ENCODE data around the gene SPANXN3. TPM values are rescaled to one million over a fixed set of nuclear protein-coding genes. Genes with fewer than 3 reads are reported as not detected.
"Not testable (repeated sequence)": the region's sequence is repeated elsewhere in the genome, so short reads cannot be mapped to it uniquely, and the experiment has no call there.

The SPANXN3 gene
- total RNA-seq (2014; rRNA removed; shearing (Covaris generic)): not detected in 2 replicates

DNA sequence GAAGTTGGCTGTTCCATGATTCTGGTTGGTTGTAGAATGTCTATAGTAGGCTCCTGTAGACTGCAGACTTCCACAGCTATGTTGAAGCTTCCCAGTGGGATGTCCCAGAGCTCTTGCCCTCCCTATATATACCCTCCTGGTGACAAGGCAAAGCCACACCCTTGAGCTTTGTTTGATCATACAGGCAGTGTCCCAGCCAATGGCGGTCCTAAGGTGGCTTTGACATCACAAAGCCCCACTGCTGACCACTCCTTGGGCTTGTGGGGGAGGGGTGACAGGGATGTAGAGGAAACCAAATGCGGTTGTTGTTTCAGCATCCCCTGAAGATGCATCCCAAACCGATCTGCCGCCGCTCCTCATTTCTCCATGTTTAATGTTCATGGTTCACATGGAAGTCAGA, at the start of gene SPANXN3:
SPANXN3 (minus strand) TSS at position 101 of the 400 bp plus-strand sequence; CDS start at position 17, 84 bp downstream.
- DNase-seq (ENCODE audit: low spot score): not testable (repeated sequence)

GRCh38 chrX:143536176-143536575, 18.9 kb upstream of the SPANXN3 start:
- DNase-seq (ENCODE audit: low spot score): no peak

- not testable (repeated sequence) for DNase-seq (ENCODE audit: low spot score)
These were observed 15.1 kb downstream of the SPANXN3 start for GRCh38 chrX:143502196-143502595.

GRCh38 chrX:143500751-143501150, 16.5 kb downstream of the SPANXN3 start:
- DNase-seq (ENCODE audit: low spot score): no peak

DNA sequence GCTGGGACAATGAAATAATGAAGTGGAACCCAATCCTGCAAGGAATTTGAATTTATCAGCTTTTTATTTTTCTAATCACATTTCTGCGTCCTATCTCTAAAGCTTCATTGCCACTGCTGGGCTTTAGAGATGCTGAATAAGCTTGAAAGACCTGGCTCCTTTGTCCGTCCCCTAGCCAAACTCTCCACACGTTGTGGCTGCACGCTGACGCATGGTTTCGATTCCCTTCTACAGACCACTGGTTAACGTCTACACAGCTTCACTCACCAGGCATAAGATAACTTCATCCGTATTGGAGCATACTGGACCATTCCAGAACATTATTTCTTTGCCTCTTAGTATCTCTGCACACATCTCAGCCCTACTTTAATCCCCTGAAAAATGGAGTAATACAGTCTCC, 31.2 kb downstream of the SPANXN3 start:
- no peak for DNase-seq (ENCODE audit: low spot score)

DNA sequence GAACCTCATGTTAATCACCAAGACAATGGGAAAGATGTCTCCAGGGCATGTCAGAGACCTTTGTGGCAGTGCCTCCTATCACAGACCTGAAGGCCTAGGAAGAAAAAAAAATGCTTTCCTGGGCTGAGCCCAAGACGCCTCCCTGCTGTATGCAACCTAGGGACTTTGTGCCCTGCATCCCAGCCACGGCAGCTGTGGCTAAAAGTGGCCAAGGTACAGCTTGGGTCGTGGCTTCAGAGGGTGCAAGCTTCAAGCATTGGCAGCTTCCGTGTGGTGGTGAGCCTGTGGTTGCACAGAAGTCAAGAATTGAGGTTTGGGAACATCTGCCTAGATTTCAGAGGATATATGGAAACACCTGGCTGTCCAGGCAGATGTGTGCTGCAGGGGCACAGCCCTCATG, 40.5 kb downstream of the SPANXN3 start:
- no peak for DNase-seq (ENCODE audit: low spot score)

DNA sequence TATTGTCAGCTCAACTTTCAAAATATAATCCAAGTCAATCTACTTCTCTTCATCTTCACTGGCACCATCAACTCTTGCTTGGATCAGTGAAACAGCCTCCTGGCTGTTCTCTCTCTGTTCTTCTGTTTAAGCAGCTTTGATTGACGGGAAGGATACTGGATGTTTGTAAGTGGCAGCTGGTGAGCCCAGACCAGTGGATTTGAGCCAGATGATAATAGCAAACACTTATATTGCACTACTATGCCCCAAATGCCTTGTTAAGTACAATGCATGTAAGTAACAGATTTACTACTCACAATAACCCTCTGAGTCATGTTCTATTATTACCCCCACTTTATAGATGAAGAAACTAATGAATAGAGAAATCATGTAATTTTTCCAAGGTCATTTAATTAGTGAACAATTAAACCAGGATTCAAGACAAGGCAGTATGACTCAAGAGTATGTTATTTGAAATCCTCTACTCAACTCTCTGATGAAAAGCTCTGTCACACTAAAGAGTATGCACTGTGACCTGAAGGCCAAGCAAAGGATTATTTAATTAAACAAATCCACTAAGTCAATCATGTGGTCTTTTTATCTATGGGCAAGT, 44.8 kb downstream of the SPANXN3 start:
- DNase-seq (ENCODE audit: low spot score): no peak

DNA sequence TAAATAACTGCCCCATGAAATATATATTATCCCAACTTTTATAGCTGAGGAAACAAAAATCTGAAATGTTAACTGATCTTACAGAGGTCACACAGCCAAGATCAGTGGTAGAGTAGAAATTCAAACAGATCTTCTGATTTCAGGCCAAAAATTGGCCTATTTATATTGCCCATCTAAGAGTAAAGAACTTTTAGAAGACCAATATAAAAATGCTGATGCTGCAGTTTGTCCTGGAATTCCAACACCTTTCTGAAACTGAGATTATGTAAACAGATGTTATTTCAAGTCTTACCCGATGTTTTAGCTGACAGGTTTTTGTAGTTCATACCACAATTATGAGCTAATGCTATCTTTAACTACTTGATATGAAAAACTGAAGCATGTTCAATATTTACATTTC, 51.1 kb downstream of the SPANXN3 start:
- no peak for DNase-seq (ENCODE audit: low spot score)

GRCh38 chrX:143462696-143463095, 54.6 kb downstream of the SPANXN3 start:
- DNase-seq (ENCODE audit: low spot score): no peak

DNA sequence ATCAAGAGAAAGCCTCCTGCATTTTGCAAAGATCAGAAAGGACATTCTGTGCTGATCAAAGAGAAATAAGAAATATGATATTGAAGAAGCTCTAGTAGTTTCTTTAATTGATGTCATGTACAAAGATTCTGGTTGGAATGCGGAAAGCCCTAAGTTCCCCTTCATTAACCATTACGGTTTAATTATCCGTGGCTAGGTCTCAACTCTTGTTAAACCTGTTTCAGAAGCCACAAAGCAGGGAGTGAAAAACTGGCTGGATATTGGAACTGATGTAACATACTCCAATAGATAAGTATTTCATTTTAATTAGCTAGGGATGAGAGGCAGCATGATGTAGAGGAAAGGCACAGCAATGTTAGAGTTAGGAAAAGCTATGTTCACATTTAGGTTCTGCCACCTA, 55.7 kb downstream of the SPANXN3 start:
- DNase-seq (ENCODE audit: low spot score): no peak

Other genes with a start within 250 kb of the SPANXN3 start
- not detected in 2 replicates for gene SLITRK4, start 118.6 kb upstream of the SPANXN3 start, total RNA-seq (2014; rRNA removed; shearing (Covaris generic))
- not detected in 2 replicates for gene SPANXN2, start 203.3 kb upstream of the SPANXN3 start, total RNA-seq (2014; rRNA removed; shearing (Covaris generic))